HG03196 (cell line): Measurements from ENCODE around the gene DOCK3.
"Not testable (repeated sequence)": the region's sequence is repeated elsewhere in the genome, so short reads cannot be mapped to it uniquely, and the experiment has no call there.

Experiments
- ATAC-seq: cut with Tn5 transposase; IDR thresholded peaks from one replicate; pipeline ENCODE4 v1.9.1; 2021; ENCODE audit not compliant: unreplicated experiment

Gene DOCK3

DNA sequence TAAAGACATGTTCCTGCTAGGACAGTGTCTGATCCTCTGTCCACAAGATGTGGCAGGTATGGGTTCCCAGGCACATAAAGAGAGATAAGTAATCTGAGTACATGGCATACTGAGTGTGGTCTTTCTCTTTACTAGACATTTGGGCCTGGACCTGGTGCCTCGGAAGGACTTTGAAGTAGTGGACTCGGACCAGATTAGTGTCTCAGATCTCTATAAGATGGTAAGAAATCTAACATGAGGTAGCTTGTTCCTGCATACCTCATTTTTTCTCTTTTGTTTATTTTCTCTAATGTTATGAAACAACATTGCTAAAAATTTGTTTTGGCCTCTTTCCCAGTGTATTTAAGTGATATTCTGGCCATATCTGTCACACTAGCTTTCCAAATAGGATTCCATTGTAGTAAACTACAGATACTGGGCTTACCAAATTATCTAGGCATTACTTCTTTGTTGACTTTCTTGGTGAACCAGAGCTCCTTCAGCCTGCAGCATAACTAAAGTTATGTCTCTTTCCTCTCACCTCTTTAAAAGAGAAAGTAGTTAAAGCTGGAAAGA, 400.6 kb downstream of the DOCK3 start:
- ATAC-seq: no peak

DNA sequence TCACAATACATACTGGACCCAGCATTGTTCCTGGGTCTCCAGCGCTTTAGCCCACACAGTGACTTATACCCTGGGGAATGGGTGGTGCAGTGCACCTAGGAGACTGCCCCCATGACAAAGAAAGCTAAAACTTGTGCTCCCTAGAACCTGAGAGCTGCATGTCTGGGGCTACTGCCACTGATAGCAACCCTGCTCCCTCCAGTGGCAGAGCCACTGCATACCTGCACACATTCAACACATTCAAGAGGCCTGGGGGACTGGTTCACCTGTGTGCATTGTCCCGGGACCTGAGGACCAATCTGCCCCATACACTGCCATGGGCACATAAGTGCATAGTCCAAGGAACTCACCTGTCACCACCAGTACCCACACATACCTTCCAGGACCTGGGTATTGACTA, 407.6 kb downstream of the DOCK3 start:
- ATAC-seq: no peak

DNA sequence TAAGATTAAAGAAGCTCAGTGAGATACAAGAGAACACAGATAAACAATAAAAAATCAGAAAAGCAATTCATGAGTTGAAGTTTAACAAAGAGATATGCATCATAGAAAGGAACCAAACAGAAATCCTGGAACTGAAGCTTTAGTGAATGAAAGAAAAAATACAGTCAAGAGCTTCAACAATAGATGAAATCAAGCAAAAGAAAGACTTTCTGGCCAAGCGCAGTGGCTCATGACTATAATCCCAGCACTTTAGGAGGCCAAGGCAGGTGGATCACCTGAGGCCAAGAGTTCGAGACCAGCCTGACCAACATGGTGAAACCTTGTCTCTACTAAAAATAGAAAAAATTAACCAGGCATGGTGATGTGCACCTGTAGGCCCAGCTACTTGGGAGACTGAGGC, 408.8 kb downstream of the DOCK3 start:
- no peak for ATAC-seq

DNA sequence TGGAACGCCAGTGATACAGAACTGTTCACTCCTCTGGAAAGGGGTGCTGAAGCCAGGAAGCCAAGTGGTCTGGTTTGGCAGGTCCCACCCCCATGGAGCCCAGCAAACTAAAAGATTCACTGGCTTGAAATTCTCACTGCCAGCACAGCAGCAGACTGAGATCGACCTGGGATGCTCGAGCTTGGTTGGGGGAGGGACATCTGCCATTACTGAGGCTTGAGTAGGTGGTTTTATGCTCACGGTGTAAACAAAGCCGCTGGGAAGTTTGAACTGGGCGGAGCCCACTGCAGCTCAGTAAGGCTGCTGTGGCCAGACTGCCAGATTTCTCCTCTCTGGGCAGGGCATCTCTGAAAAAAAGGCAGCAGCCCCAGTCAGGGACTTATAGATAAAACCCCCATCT, 417.4 kb downstream of the DOCK3 start:
- not testable (repeated sequence) for ATAC-seq

DNA sequence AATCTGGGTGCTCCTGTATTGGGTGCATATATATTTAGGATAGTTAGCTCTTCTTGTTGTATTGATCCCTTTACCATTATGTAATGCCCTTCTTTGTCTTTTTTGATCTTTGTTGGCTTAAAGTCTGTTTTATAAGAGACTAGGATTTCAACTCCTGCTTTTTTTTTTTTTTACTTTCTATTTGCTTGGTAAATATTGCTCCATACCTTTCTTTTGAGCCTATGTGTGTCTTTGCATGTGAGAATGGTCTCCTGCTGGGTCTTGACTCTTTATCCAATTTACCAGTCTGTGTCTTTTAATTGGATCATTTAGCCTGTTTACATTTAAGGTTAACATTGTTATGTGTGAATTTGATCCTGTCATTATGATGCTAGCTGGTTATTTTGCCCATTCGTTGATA, 420.1 kb downstream of the DOCK3 start:
- not testable (repeated sequence) for ATAC-seq

DNA sequence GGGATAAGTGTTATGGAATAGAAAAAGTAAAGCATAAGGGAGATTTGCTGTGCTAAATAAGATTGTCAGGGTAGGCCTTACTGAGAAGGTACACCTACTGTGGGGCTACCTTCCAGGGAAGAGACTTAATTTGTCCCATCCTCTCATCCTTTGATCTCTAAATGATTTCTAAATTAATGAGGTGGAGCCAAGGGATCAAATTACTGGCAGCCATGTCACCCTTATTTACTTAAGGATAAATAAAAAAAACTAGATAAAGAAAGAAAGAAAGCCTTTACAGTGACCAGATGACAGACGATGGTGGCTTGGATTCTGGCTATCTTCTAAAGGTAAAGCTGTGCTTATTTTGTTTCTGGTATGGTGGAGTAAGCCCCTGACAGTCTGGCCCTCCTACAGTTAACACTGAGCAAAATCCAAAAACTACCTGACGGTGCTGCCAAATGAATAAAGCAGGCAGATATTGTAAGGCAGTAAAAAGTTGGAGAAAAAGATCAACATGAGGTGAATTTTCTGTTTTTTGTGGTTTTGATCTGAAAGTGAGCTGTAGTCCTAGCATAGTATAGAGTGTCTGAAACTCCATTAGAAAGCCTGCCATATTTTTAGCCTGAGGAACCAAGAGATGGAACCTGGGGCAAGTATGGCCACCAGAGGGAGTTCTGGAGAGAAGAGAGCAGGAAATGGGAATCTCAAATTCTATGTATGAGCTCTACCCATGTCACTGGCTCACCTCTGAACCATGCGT, 425.2 kb downstream of the DOCK3 start:
- no peak for ATAC-seq

DNA sequence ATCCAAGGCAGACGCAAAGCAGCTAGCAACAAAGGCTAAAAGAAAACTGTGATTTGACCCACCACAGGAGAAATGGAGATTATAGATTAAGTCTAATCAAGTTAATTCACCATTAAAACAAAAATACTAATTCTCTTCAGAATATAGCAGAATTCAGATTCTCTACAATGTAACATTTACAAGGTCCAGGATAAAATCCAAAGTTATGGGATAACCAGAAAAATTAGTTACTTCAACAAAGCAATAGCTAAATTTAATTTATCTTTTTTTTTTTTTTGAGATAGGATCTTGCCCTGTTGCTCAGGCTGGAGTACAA, 425.8 kb downstream of the DOCK3 start:
- ATAC-seq: no peak

DNA sequence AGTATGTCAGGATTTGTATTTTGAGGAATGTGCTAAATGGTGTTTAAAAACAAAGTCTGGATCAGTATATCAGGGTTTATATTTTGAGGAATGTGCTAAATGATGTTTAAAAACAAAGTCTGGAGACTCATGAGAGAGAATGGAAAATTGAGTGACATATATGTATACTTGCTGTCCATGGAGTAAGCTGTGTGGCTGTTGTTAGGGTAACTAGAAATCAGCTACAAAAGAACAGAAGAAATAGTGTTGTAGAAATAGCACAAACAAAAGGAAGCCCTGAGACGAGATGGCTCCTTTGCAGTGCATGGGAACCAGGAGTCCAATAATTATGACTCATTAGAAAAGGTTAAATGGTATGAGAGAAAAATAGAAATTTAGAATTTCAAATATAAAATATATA, 427.7 kb downstream of the DOCK3 start:
- ATAC-seq: no peak

DNA sequence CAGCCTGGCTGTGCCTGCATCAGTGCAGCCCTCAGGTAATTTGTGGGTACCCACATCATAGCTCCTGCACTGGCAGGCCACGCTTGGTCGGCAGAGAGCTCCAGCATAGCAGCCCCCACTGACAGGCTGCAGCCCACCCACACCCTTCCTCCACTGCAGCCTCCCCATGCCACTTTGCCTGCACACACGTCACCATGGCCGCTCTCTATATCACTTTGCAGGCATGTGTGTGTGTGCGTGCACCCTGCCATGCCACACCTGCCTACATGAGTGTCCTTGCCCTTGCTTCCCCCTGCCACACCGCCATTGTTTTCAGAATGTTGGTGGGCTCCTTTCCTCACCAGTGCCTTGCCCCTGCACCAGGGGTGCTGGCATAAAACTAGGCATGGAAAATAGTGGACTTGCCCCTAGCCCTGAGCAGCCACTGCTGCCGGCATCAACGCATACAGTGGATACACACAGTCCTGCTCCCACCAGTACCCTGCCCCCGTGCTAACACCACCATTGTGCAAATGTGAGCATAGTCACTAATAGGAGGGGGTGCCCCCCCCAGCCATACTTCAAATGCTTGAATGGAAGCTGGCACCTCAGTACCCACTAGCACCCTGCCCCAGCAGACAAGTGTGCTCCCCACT, 431.6 kb downstream of the DOCK3 start:
- ATAC-seq: no peak

DNA sequence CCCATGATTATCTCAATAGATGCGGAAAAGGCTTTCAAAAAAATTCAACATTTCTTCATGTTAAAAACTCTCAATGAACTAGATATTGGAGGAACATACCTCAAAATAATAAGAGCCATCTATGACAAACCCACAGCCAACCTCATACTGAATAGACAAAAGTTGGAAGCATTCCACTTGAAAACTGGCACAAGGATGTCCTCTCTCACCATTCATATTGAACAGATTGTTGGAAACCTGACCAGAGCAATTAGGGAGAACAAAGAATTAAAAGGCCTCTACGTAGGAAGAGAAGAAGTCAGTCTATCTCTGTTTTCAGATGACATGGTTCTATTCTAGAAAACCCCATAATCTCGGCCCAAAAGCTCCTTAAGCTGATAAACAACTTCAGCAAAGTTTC, 435.9 kb downstream of the DOCK3 start:
- ATAC-seq: no peak

DNA sequence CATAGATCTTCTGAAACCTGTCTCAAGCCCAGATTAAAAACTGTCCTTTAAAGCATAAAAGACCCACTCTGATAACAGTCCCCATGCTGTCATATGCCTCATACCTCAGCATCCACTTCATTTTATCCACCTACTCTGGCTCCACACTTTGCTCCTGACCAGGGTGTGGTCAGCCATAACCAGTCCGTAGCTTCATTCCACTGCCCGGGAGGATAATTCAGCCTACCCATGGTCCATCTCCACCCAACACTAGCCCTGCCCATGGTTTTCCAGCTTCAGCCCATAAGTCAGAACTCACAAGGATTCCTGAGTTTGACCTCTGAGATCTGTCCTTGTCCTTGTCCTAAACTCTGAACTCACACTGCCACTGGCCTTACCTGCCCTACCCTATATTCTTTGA, 448.2 kb downstream of the DOCK3 start:
- ATAC-seq: no peak

DNA sequence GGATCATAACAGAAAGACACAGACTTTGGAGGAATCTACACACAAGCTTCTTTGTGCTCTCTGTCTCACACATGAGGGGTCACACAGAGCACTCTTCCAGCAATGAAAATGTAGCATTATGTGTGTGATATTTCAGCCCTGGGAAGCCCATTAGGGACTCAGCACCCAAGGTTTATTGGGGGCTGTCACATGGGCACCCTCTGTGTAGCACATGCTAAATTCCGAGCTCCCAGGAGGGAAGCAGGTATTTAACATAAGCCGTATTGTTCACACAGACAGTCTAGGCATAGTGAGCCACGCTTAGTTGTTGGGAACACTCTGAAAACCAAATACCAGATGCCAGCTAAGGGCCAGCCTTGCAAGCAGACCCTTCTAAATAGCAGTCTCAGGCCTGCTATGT, 448.8 kb downstream of the DOCK3 start:
- ATAC-seq: no peak

DNA sequence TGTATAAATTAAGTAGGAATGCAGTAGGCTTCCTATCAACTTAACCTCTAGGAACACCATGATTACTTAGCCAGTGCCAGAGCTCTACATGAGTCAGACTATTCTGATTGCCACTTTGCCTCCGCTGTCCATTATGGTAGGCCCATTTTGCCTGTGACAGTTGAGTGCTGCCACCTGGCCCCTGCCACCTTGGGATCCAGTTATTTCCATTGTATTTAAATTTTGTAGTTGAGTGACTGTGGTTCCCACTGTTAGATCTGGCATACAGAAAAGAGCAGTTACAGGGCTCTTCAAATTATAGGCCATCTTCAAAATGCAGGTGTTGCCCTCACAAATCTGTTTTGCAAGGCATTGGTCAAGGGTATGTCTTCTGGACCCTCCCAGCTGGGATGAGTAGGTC, 456.9 kb downstream of the DOCK3 start:
- ATAC-seq: not testable (repeated sequence)

DNA sequence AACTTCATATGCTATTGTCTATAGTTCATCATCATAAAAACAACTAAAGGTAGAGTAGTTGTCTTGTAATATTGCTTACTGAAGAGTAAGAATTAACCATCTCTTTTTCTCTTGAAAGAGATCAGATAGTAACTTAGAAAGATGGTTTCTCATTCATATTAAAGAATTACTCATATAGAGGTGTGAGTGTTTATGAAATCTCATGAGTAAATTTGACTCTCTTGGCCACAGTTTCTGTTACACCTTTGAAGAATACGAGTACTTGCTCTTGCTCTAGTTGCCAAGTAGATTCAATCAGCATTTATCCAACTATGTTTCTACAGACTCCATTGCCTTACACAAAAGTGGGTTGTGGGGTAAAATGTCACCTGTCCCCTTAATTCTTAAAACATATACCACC, 463.0 kb downstream of the DOCK3 start:
- no peak for ATAC-seq

DNA sequence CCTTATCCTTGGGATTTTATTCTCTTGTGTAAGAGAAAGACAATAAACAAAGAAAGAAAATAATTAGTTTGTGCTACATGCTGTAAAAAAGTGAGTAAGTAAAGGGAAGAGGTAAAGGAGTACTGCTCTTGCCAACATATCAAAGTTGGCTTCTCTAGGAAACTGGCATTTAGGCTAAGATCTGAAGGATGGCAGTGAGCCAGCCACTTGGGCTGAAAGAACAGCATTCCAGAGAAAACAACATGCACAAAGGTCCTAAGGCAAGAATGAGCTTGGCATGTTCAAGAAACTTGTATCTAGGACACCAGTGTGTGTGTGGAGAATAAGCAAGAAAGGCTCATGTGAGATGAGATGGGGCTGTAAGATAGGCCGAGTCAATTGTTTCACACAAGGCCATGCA, 464.9 kb downstream of the DOCK3 start:
- ATAC-seq: no peak

DNA sequence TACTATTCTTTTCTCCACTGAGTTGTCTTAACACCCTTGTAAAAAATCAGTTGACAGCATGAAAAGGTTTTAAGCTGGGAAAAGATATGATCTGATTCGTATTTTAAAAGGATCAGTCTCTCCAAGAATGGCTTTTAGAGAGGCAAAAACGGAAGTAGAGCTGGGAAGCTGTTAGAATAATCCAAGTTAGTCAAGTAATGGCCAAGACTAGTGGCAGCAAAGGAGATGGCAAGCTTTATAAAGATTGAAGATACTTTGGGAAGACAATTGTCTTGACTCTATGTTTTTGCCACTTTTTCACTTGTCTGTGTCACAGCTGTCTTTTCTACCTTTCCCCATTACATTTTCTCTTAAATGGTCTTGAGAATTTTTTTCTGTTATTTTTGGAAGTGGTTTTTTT, 466.8 kb downstream of the DOCK3 start:
- no peak for ATAC-seq

DNA sequence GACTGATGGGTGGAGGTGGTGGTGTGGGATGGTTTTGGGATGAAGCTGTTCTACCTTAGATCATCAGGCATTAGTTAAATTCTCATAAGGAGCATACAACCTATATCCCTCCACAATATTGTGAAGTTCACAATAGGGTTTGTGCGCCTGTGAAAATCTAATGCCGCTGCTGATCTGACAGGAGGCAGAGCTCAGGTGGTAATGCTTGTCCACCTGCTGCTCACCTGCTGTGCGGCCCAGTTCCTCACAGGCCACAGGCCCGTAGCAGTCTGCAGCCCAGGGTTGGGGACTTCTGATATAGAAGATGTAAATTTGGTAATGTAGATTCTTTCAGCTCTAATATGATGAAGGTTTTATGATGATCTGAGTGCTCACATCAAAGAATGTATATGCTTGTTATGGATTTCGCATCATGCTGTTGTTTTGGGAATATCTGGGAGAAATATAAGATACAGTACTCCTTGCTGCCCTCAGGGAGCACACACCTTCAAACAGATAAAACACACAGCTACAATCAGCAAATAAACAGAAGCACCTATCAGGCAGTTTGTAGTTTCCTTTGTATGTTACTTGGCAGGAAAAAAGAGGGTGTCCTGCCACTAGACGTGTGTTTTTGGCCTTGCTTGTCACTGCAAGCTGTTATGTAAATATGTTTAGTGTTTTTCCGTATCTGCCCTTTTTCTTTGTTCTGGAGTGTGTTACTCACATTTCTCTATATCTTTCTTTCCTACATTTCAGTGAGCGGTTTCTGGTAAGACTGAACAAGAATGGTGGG, 471.3 kb downstream of the DOCK3 start:
- no peak for ATAC-seq

DNA sequence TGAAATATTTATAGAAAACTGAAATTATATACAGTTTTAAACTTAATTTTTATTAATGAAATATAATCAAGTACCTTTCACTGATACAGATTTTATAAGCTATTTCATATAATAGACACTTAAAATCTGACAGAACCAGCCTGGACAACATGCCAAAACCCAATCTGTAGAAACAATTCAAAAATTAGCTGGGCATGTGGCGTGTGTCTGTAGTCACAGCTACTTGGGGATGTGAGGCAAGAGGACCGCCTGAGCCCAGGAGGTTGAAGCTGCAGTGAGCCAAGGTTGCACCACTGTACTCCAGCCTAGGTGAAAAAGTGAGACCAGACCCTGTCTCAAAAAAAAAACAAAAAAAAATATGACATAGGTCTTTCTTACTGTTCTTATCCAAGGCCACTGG, 472.1 kb downstream of the DOCK3 start:
- ATAC-seq: no peak

DNA sequence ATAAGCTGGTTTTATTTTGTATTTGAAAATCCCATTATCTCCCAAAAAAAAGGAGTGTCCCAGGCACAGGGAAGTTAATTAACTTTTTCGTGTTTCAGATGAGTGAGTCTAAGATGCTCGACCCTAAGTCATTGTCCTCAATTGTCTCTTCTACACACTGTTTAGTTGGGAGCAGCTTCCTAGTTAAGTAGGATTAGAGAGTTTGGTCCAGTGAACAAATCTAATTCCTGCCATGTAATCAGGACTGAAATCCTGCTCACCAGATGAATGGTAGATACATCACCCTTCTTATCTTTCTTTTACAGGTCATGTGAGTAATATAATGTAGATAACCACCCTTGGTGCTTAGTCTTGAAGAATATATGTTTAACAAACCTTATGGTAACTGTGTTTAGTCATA, 481.4 kb downstream of the DOCK3 start:
- ATAC-seq: no peak

DNA sequence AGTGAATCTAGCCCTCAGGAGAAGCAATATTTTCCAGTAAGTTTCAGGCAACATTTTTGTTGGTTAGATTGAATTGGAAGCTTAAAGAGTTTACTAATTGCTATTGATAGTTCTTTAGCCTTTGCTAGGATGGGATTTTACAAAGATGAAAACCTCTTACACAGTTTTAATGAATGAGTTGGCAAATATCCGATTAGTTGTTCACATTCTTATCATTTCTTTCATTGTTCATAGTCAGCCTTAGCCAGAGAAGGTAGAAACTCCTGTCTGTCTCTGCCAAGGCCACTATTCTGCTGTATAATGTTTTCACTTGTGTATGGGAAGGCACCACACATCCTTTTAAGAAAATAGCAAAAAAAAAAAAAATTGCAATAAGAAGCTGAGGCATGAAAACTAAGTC, 488.3 kb downstream of the DOCK3 start:
- ATAC-seq: no peak

DNA sequence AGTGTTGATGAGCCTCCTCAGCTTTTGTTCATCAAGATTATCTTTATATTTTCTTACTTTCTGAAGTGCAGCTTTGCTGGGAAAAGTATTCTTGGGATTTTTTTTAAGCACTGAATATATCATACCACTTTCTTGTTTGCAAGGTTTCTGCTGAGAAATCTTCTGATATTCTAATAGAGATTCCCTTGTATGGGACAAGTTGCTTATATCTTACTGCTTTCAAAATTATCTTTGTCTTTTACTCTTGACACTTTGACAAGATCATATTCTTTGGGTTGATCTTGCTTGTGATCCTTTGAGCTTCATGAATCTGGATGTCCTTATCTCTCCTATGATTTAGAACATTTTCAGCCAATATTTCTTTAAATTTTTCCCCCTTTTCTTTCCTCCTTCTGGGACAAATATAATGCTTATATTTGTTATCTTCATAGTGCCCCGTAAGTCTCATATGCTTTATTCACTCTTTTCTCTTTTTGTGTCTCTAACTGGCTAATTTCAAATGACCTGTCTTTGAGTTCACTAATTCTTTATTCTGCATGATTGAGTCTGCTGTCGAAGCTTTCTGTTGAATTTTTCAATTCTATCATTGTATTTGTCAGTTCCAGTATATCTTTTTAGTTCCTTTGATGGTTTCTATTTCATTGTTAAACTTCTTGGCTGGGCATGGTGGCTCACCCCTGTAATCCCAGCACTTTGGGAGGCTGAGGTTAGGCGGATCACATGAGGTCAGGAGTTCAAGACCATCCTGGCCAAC, 499.0 kb downstream of the DOCK3 start:
- no peak for ATAC-seq
